GM04503 (cell line): ENCODE data around the gene NOS2.
"Not testable (repeated sequence)": the region's sequence is repeated elsewhere in the genome, so short reads cannot be mapped to it uniquely, and the experiment has no call there.

Source experiments
- DNase-seq: peaks from one replicate; pipeline ENCODE4 v3.0.0-alpha.2; 2012; ENCODE audit warnings: low read depth

The NOS2 gene

GRCh38 chr17:27800522-27800921, at the start of gene NOS2:
Gene NOS2 (minus strand): TSS chr17:27800529. CDS start chr17:27798809, 1,720 bp downstream.
- no peak for DNase-seq

GRCh38 chr17:27849474-27850185, 49.3 kb upstream of the NOS2 start:
- no peak for DNase-seq

GRCh38 chr17:27848931-27849330, 48.6 kb upstream of the NOS2 start:
- DNase-seq: no peak

GRCh38 chr17:27846808-27847307, 46.5 kb upstream of the NOS2 start:
- DNase-seq: not testable (repeated sequence)

- no peak for DNase-seq
Measured at GRCh38 chr17:27846042-27846655, 45.8 kb upstream of the NOS2 start.

- DNase-seq: no peak
Measured at GRCh38 chr17:27845264-27846041, 45.1 kb upstream of the NOS2 start.

- no peak for DNase-seq
Measured at GRCh38 chr17:27840688-27841087, 40.4 kb upstream of the NOS2 start.

- not testable (repeated sequence) for DNase-seq
Measured at GRCh38 chr17:27840406-27840678, 40.0 kb upstream of the NOS2 start.

GRCh38 chr17:27839571-27840405, 39.5 kb upstream of the NOS2 start:
- DNase-seq: not testable (repeated sequence)

- not testable (repeated sequence) for DNase-seq
Measured at GRCh38 chr17:27838607-27839006, 38.3 kb upstream of the NOS2 start.

GRCh38 chr17:27837769-27838168, 37.4 kb upstream of the NOS2 start:
- DNase-seq: not testable (repeated sequence)

GRCh38 chr17:27836651-27837050, 36.3 kb upstream of the NOS2 start:
- DNase-seq: no peak

GRCh38 chr17:27834571-27834970, 34.2 kb upstream of the NOS2 start:
- DNase-seq: no peak

GRCh38 chr17:27832831-27833230, 32.5 kb upstream of the NOS2 start:
- no peak for DNase-seq

GRCh38 chr17:27829888-27830287, 29.6 kb upstream of the NOS2 start:
- DNase-seq: not testable (repeated sequence)

- DNase-seq: not testable (repeated sequence)
Measured at GRCh38 chr17:27829143-27829711, 28.9 kb upstream of the NOS2 start.

GRCh38 chr17:27825459-27825858, 25.1 kb upstream of the NOS2 start:
- DNase-seq: no peak

GRCh38 chr17:27824745-27825144, 24.4 kb upstream of the NOS2 start:
- no peak for DNase-seq

GRCh38 chr17:27824176-27824715, 23.9 kb upstream of the NOS2 start:
- no peak for DNase-seq

GRCh38 chr17:27822108-27822507, 21.8 kb upstream of the NOS2 start:
- not testable (repeated sequence) for DNase-seq

- DNase-seq: no peak
Measured at GRCh38 chr17:27821318-27821717, 21.0 kb upstream of the NOS2 start.
